ENCODE measurements around the gene MAFF. TPM values are rescaled to one million over a fixed set of nuclear protein-coding genes. Genes with fewer than 3 reads are reported as not detected.

Gene MAFF
- polyA plus RNA-seq, 3 donors from 2014 or later: 8.1 to 20.8 (median 15.2) TPM

- Mint-ChIP-seq H3K27me3 (ENCODE audit: low read depth in 3 of 3) (peaks cover 40 to 44% (median 40%) of the 10 kb centered on the region in 3 donors), H3K36me3 (no peaks in the 10 kb centered on the region), H3K9me3 (peaks cover 0 to 2% (median 0%) of the 10 kb centered on the region in 6 donors), H3K27ac (peak overlapping the region; percentile 99 to 100 (median 100)), H3K4me3 (peak overlapping the region; percentile 89 to 97 (median 92)), H3K4me1 (peaks cover 64 to 65% of the 10 kb centered on the region in 2 donors)
- DNase-seq: no peak
These were observed 453 bp upstream of the MAFF start for GRCh38 chr22:38201371-38201710.

- Mint-ChIP-seq H3K36me3 (no peaks in the 10 kb centered on the region), H3K4me3 (peak overlapping the region; percentile 89 to 93 (median 92)), H3K4me1 (peaks cover 65 to 68% of the 10 kb centered on the region in 2 donors), H3K27ac (peak overlapping the region; percentile 76 to 97 (median 94)), H3K9me3 (peaks cover 0 to 2% (median 0%) of the 10 kb centered on the region in 6 donors), H3K27me3 (ENCODE audit: low read depth in 3 of 3) (peaks cover 43 to 45% (median 44%) of the 10 kb centered on the region in 3 donors)
- DNase-seq: peak; percentile 79 to 85 (median 85)
These were observed 769 bp downstream of the MAFF start for GRCh38 chr22:38202437-38203089.

GRCh38 chr22:38203090-38203810, 1.5 kb downstream of the MAFF start:
- Mint-ChIP-seq H3K4me3 (peak overlapping the region; percentile 89 to 93 (median 92)), H3K9me3 (peaks cover 0 to 2% (median 0%) of the 10 kb centered on the region in 6 donors), H3K27ac (peak overlapping the region; percentile 76 to 97 (median 94)), H3K4me1 (peaks cover 70 to 75% of the 10 kb centered on the region in 2 donors), H3K27me3 (ENCODE audit: low read depth in 3 of 3) (peaks cover 44 to 50% (median 45%) of the 10 kb centered on the region in 3 donors), H3K36me3 (no peaks in the 10 kb centered on the region)
- DNase-seq: peak; percentile 55 to 59 (median 58)

GRCh38 chr22:38203855-38204514, 2.2 kb downstream of the MAFF start:
- H3K9me3 Mint-ChIP-seq: peaks cover 0 to 2% (median 0%) of the 10 kb centered on the region in 6 donors
- H3K4me3 Mint-ChIP-seq: peak overlapping the region; percentile 89 to 93 (median 92)
- peaks cover 69 to 73% of the 10 kb centered on the region in 2 donors for H3K4me1 Mint-ChIP-seq
- H3K27me3 Mint-ChIP-seq (ENCODE audit: low read depth in 3 of 3): peaks cover 45 to 49% (median 49%) of the 10 kb centered on the region in 3 donors
- no peaks in the 10 kb centered on the region for H3K36me3 Mint-ChIP-seq
- DNase-seq: peak in 1 of 3 donors; percentile 27
- peak overlapping the region; percentile 76 to 97 (median 92) for H3K27ac Mint-ChIP-seq

- Mint-ChIP-seq H3K9me3 (peaks cover 0 to under 1% (median 0%) of the 10 kb centered on the region in 6 donors), H3K27me3 (ENCODE audit: low read depth in 3 of 3) (peaks cover 43 to 49% (median 49%) of the 10 kb centered on the region in 3 donors), H3K27ac (peak overlapping the region; percentile 76 to 97 (median 92)), H3K36me3 (no peaks in the 10 kb centered on the region), H3K4me1 (peaks cover 63 to 69% of the 10 kb centered on the region in 2 donors), H3K4me3 (peak overlapping the region; percentile 74 to 93 (median 91))
- DNase-seq: peak; percentile 77 to 81 (median 78)
These were observed 3.0 kb downstream of the MAFF start for GRCh38 chr22:38204784-38205183.

GRCh38 chr22:38205261-38206128, 3.7 kb downstream of the MAFF start:
- peak in 1 of 3 donors; percentile 12 for DNase-seq
- Mint-ChIP-seq H3K4me1 (peaks cover 60 to 69% of the 10 kb centered on the region in 2 donors), H3K9me3 (peaks cover 0 to 2% (median 0%) of the 10 kb centered on the region in 6 donors), H3K36me3 (peaks cover 0 to 3% (median 0%) of the 10 kb centered on the region in 3 donors), H3K27me3 (ENCODE audit: low read depth in 3 of 3) (peaks cover 47 to 54% (median 53%) of the 10 kb centered on the region in 3 donors), H3K27ac (peak overlapping the region; percentile 73 to 97 (median 86)), H3K4me3 (peak overlapping the region in 4 of 5 donors; percentile 4 to 93 (median 92))

GRCh38 chr22:38207898-38208432, 6.2 kb downstream of the MAFF start:
- Mint-ChIP-seq H3K9me3 (peaks cover 0 to 2% (median 0%) of the 10 kb centered on the region in 6 donors), H3K4me1 (peaks cover 53 to 71% of the 10 kb centered on the region in 2 donors), H3K36me3 (peaks cover 0 to 4% (median 0%) of the 10 kb centered on the region in 3 donors), H3K27me3 (ENCODE audit: low read depth in 3 of 3) (peaks cover 48% of the 10 kb centered on the region in 3 donors), H3K27ac (peak overlapping the region in 4 of 6 donors; percentile 13 to 55 (median 26)), H3K4me3 (peak overlapping the region in 1 of 5 donors; percentile 23)
- peak in 1 of 3 donors; percentile 13 for DNase-seq

GRCh38 chr22:38208551-38208968, 6.8 kb downstream of the MAFF start:
- H3K4me3 Mint-ChIP-seq: peak overlapping the region in 1 of 5 donors; percentile 23
- H3K9me3 Mint-ChIP-seq: peaks cover 0 to 2% (median 0%) of the 10 kb centered on the region in 6 donors
- peaks cover 52 to 71% of the 10 kb centered on the region in 2 donors for H3K4me1 Mint-ChIP-seq
- peaks cover 4 to 9% (median 5%) of the 10 kb centered on the region in 3 donors for H3K36me3 Mint-ChIP-seq
- peaks cover 47 to 50% (median 50%) of the 10 kb centered on the region in 3 donors for H3K27me3 Mint-ChIP-seq (ENCODE audit: low read depth in 3 of 3)
- DNase-seq: peak in 1 of 3 donors; percentile 6
- peak overlapping the region in 4 of 6 donors; percentile 12 to 53 (median 36) for H3K27ac Mint-ChIP-seq

- DNase-seq: peak in 1 of 3 donors; percentile 3
- H3K36me3 Mint-ChIP-seq: peaks cover 5 to 18% (median 7%) of the 10 kb centered on the region in 3 donors
- peaks cover 0 to 2% (median 0%) of the 10 kb centered on the region in 6 donors for H3K9me3 Mint-ChIP-seq
- no peak overlapping the region for H3K4me3 Mint-ChIP-seq
- H3K27ac Mint-ChIP-seq: peak overlapping the region in 2 of 6 donors; percentile 14 to 61
- peaks cover 53 to 64% (median 53%) of the 10 kb centered on the region in 3 donors for H3K27me3 Mint-ChIP-seq (ENCODE audit: low read depth in 3 of 3)
- H3K4me1 Mint-ChIP-seq: peaks cover 37 to 56% of the 10 kb centered on the region in 2 donors
These were observed 9.8 kb downstream of the MAFF start for GRCh38 chr22:38211556-38211955.

GRCh38 chr22:38212442-38212841, 10.6 kb downstream of the MAFF start:
- H3K36me3 Mint-ChIP-seq: peaks cover 5 to 18% (median 7%) of the 10 kb centered on the region in 3 donors
- no peak for DNase-seq
- H3K27ac Mint-ChIP-seq: peak overlapping the region in 4 of 6 donors; percentile 30 to 68 (median 52)
- H3K9me3 Mint-ChIP-seq: peaks cover 0 to 2% (median 0%) of the 10 kb centered on the region in 6 donors
- H3K4me3 Mint-ChIP-seq: peak overlapping the region in 2 of 5 donors; percentile 5 to 51
- peaks cover 55 to 73% (median 60%) of the 10 kb centered on the region in 3 donors for H3K27me3 Mint-ChIP-seq (ENCODE audit: low read depth in 3 of 3)
- H3K4me1 Mint-ChIP-seq: peaks cover 38 to 54% of the 10 kb centered on the region in 2 donors

- Mint-ChIP-seq H3K4me1 (peaks cover 40 to 54% of the 10 kb centered on the region in 2 donors), H3K9me3 (peaks cover 0 to 2% (median 0%) of the 10 kb centered on the region in 6 donors), H3K36me3 (peaks cover 5 to 18% (median 7%) of the 10 kb centered on the region in 3 donors), H3K4me3 (peak overlapping the region in 4 of 5 donors; percentile 42 to 53 (median 50)), H3K27ac (peak overlapping the region; percentile 31 to 90 (median 76)), H3K27me3 (ENCODE audit: low read depth in 3 of 3) (peaks cover 61 to 75% (median 70%) of the 10 kb centered on the region in 3 donors)
- peak in 1 of 3 donors; percentile 9 for DNase-seq
These were observed 11.7 kb downstream of the MAFF start for GRCh38 chr22:38213319-38213989.
